HG03280 (cell line): ENCODE measurements around the gene TOM1L2.
"Not testable (repeated sequence)": the region's sequence is repeated elsewhere in the genome, so short reads cannot be mapped to it uniquely, and the experiment has no call there.

Experiments
- ATAC-seq: cut with Tn5 transposase; IDR thresholded peaks from one replicate; pipeline ENCODE4 v1.9.1; 2021; ENCODE audit warnings: mild to moderate bottlenecking, moderate library complexity; ENCODE audit not compliant: unreplicated experiment

The TOM1L2 gene

GRCh38 chr17:17944743-17945142 lies 27.5 kb downstream of the TOM1L2 start:
- no peak for ATAC-seq

- ATAC-seq: no peak
These were observed 28.0 kb downstream of the TOM1L2 start for GRCh38 chr17:17944242-17944641.

GRCh38 chr17:17943281-17943984 lies 28.8 kb downstream of the TOM1L2 start:
- no peak for ATAC-seq

- no peak for ATAC-seq
These were observed 29.4 kb downstream of the TOM1L2 start for GRCh38 chr17:17942846-17943245.

- ATAC-seq: no peak
These were observed 31.2 kb downstream of the TOM1L2 start for GRCh38 chr17:17941015-17941414.

GRCh38 chr17:17940441-17940911 lies 31.7 kb downstream of the TOM1L2 start:
- no peak for ATAC-seq

GRCh38 chr17:17939941-17940340 lies 32.3 kb downstream of the TOM1L2 start:
- ATAC-seq: not testable (repeated sequence)

- peak; percentile 76 for ATAC-seq
These were observed 33.7 kb downstream of the TOM1L2 start for GRCh38 chr17:17938388-17939107.

- ATAC-seq: no peak
These were observed 34.2 kb downstream of the TOM1L2 start for GRCh38 chr17:17937958-17938357.

GRCh38 chr17:17937201-17937853 lies 34.9 kb downstream of the TOM1L2 start:
- no peak for ATAC-seq

- no peak for ATAC-seq
These were observed 36.6 kb downstream of the TOM1L2 start for GRCh38 chr17:17935321-17936271.

GRCh38 chr17:17934806-17935205 lies 37.4 kb downstream of the TOM1L2 start:
- ATAC-seq: no peak

GRCh38 chr17:17934214-17934613 lies 38.0 kb downstream of the TOM1L2 start:
- no peak for ATAC-seq

- ATAC-seq: no peak
These were observed 38.4 kb downstream of the TOM1L2 start for GRCh38 chr17:17933775-17934174.

- ATAC-seq: no peak
These were observed 41.0 kb downstream of the TOM1L2 start for GRCh38 chr17:17931159-17931558.

- ATAC-seq: no peak
These were observed 41.5 kb downstream of the TOM1L2 start for GRCh38 chr17:17930674-17931073.

- ATAC-seq: no peak
These were observed 42.4 kb downstream of the TOM1L2 start for GRCh38 chr17:17929655-17930380.

- no peak for ATAC-seq
These were observed 43.6 kb downstream of the TOM1L2 start for GRCh38 chr17:17928398-17929287.

GRCh38 chr17:17926840-17927449 lies 45.3 kb downstream of the TOM1L2 start:
- no peak for ATAC-seq
